Gastrocnemius medialis (tissue), 4 donors: Measurements from ENCODE around the gene XDH. TPM values are rescaled to one million over a fixed set of nuclear protein-coding genes. Genes with fewer than 3 reads are reported as not detected.

Source experiments
- ATAC-seq, 2 donors: fragments of 150-250 bp; one replicate each; pipeline ENCODE4 v1.9.1; 2016
- DNase-seq, 2 donors: peaks; one replicate each; pipeline ENCODE4 v3.0.0-alpha.2; 2019
- H3K27ac ChIP-seq, 4 donors: fragments of 200-600 bp; sonication (generic); 1 replicate in 1 of 4; 2 replicates in 3 of 4; pipeline ENCODE4 v1.5.1; 2016 to 2018; ENCODE audit warnings: mild to moderate bottlenecking in 2 of 4, moderate library complexity in 1 of 4
- H3K27me3 ChIP-seq, 3 donors: fragments of 200-600 bp; sonication (generic) in 2 of 3; 1 replicate in 1 of 3; 2 replicates in 2 of 3; pipeline versions ENCODE4 v1.5.1 to v1.6.0; 2016 to 2019; ENCODE audit warnings: mild to moderate bottlenecking in 1 of 3, moderate library complexity in 1 of 3
- H3K36me3 ChIP-seq, 2 donors: fragments of 200-600 bp; sonication (generic) in 1 of 2; one replicate each; pipeline ENCODE4 v1.5.1; 2017 to 2018
- H3K4me1 ChIP-seq, 2 donors: fragments of 200-600 bp; sonication (generic) in 1 of 2; one replicate each; pipeline ENCODE4 v1.5.1; 2016 to 2017; ENCODE audit warnings: mild to moderate bottlenecking in 2 of 2
- H3K4me3 ChIP-seq, 4 donors: fragments of 200-600 bp; sonication (generic) in 3 of 4; 1 replicate in 1 of 4; 2 replicates in 3 of 4; pipeline ENCODE4 v1.5.1; 2016 to 2019; ENCODE audit warnings: mild to moderate bottlenecking in 2 of 4
- H3K9me3 ChIP-seq, 3 donors: fragments of 200-600 bp; sonication (generic) in 2 of 3; 1 replicate in 1 of 3; 2 replicates in 2 of 3; pipeline ENCODE4 v1.5.1; 2016 to 2019
- POLR2A ChIP-seq, 2 donors: fragments of 450-650 bp; IDR thresholded peaks; one replicate each; pipeline ENCODE4 v1.6.1; 2017; ENCODE audit warnings: antibody characterized with exemption in 2 of 2, mild to moderate bottlenecking in 2 of 2, moderate library complexity in 2 of 2
- in situ Hi-C, 4 donors: fragments of 200-750 bp; cut with MboI; loops; one replicate each; pipeline versions ENCODE4 v1.15.0 to v1.8.0; 2017; ENCODE audit warnings: low sequenced_read_pairs in 4 of 4
- intact Hi-C: fragments of 100-400 bp; cut with DNase I; formaldehyde crosslinking; loops from one replicate; pipeline ENCODE4 v1.15.1; 2023; ENCODE audit warnings: low total_unique reads
- total RNA-seq, 4 donors: library from RNA; depleted of rRNA; stranded (reverse); fragments of >200 nt; gene quantifications; one replicate each; pipeline versions ENCODE4 v1.1.0 to v1.2.3, GENCODE V29; 2016
- TF ChIP-seq, protein P1 (sequence below), 5 experiments: fragments of 450-650 bp in 3 of 5; fragments of 200-600 bp in 2 of 5; sonication (generic) in 2 of 5; IDR thresholded peaks in 4 of 5; conservative IDR thresholded peaks in 1 of 5; 1 replicate in 4 of 5; 2 replicates in 1 of 5; pipeline ENCODE4 v1.5.1; 2016 to 2019; ENCODE audit warnings: antibody characterized with exemption in 5 of 5, mild to moderate bottlenecking in 3 of 5, moderate library complexity in 3 of 5

The XDH gene
- total RNA-seq, 4 donors from 2014 or later = 0.05 to 0.29 (median 0.07) TPM; not detected in 1

DNA sequence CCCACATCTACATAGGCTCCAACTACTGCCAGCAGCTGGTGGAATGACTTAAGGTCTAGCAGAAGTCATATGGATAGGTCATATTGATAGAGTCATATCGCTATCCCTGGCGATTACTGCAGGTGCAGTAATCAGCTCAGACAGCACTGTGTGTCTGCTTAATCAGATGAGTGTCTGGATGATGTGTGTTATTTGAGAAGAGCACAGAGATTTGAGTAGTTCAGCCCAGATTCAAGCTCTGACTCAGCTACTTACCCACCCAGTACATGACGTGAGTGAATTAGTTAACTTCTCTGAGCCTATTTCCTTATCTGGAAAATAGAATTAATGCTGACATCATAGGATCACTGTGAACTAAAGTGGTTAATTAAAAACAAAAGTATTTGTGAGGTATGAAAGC is 101.6 kb downstream of the XDH start:
- ATAC-seq (no peak), DNase-seq (no peak)
- no peaks in the 10 kb centered on the region for H3K27me3 ChIP-seq
- H3K9me3 ChIP-seq = no peaks in the 10 kb centered on the region
- H3K27ac ChIP-seq = no peak overlapping the region
- TF ChIP-seq, protein P1, sequence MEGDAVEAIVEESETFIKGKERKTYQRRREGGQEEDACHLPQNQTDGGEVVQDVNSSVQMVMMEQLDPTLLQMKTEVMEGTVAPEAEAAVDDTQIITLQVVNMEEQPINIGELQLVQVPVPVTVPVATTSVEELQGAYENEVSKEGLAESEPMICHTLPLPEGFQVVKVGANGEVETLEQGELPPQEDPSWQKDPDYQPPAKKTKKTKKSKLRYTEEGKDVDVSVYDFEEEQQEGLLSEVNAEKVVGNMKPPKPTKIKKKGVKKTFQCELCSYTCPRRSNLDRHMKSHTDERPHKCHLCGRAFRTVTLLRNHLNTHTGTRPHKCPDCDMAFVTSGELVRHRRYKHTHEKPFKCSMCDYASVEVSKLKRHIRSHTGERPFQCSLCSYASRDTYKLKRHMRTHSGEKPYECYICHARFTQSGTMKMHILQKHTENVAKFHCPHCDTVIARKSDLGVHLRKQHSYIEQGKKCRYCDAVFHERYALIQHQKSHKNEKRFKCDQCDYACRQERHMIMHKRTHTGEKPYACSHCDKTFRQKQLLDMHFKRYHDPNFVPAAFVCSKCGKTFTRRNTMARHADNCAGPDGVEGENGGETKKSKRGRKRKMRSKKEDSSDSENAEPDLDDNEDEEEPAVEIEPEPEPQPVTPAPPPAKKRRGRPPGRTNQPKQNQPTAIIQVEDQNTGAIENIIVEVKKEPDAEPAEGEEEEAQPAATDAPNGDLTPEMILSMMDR (IDR thresholded peaks at IDR 0.05 in 4 of 5, conservative IDR thresholded peaks at IDR 0.05 in 1 of 5) = no peak
- no peak for TF ChIP-seq POLR2A (IDR thresholded peaks at IDR 0.05)
- H3K4me1 ChIP-seq = no peaks in the 10 kb centered on the region
- intact Hi-C loops (no loop called here), in situ Hi-C loops (no loop called here)
- H3K36me3 ChIP-seq = no peaks in the 10 kb centered on the region
- no peak overlapping the region for H3K4me3 ChIP-seq

DNA sequence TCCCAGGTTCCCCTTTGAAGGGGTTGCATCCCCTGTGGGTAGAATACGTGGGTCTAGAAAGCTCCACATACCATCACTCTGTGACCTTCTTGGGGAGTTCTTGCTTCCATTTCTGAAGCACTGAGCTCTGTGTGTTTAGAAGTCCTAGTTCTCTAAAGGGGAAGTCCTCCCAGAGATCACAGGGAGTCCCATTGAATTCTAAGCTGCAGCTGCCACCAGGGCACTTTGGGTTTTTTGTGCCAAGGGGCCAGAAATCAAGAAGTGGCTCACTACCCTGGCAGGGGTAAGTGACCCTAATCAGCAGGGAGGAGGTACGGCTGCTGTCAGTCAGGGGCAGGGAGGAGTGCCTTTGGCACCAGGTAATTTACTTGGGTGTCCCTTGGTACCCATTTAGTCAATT is 109.7 kb downstream of the XDH start:
- intact Hi-C loops (no loop called here), in situ Hi-C loops (no loop called here)
- Histone ChIP-seq H3K9me3 (no peaks in the 10 kb centered on the region), H3K27ac (no peak overlapping the region), H3K4me3 (no peak overlapping the region), H3K27me3 (no peaks in the 10 kb centered on the region), H3K4me1 (no peaks in the 10 kb centered on the region), H3K36me3 (no peaks in the 10 kb centered on the region)
- TF ChIP-seq, protein P1 (IDR thresholded peaks at IDR 0.05 in 4 of 5, conservative IDR thresholded peaks at IDR 0.05 in 1 of 5) = no peak
- no peak for TF ChIP-seq POLR2A (IDR thresholded peaks at IDR 0.05)
- no peak for ATAC-seq
- DNase-seq = no peak

DNA sequence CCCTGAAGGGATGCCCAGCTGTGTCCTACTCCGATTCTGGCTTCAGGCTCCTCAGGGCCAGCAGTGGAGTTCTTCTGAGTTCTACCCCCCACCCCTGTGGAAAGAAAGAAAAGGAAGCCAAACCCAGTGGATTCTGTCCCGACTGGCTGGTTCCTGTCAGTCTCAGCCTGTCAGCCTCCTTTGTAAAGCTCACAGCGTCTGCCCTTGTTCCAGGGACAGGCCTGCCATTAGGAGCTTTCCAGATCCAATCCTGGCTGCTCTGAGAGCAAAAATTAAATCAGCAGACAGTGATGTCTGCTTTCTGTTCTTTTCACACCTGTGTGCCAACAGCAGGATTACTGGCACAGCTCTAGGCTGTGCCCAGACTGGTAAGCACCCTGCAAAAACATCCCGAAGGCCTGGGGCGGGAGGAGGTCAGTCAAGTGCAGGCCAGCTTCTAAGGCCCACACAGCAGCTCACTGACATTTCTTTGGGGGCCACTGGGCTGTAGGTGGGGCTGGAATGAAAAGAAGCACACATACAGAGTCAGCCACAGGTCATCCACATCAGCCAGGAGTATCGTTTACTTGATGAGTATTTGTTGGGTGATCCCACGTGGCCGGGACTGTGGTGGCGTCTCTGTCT is 111.5 kb downstream of the XDH start:
- no peak overlapping the region for H3K4me3 ChIP-seq
- H3K27ac ChIP-seq = no peak overlapping the region
- peaks cover 0 to under 1% of the 10 kb centered on the region in 2 donors for H3K4me1 ChIP-seq
- no peaks in the 10 kb centered on the region for H3K36me3 ChIP-seq
- in situ Hi-C loops = no loop called here
- no peaks in the 10 kb centered on the region for H3K9me3 ChIP-seq
- intact Hi-C loops = no loop called here
- ATAC-seq (no peak), DNase-seq (no peak)
- no peak for TF ChIP-seq POLR2A (IDR thresholded peaks at IDR 0.05)
- TF ChIP-seq, protein P1 (IDR thresholded peaks at IDR 0.05 in 4 of 5, conservative IDR thresholded peaks at IDR 0.05 in 1 of 5) = no peak
- H3K27me3 ChIP-seq = no peaks in the 10 kb centered on the region

DNA sequence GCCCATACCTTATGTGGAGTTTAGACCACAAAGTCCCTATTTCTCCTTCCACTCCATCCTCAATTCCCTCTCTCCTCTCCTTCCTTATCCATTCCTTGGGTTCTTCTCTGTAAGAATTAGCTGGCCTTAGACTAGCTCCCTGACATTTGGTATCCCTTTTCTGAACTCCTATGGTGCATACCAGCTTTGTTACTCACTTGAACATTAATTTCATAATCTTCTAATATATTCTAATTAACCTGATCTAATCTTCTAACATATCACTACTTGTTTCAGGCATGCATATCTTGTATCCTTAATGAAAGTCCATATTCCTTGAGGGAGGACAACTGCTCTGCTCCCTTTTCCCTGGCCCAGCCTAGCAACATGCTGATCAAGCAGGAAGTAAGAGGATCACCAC is 114.2 kb downstream of the XDH start:
- no peak overlapping the region for H3K27ac ChIP-seq
- H3K9me3 ChIP-seq = no peaks in the 10 kb centered on the region
- H3K36me3 ChIP-seq = no peaks in the 10 kb centered on the region
- no peaks in the 10 kb centered on the region for H3K27me3 ChIP-seq
- no peak for TF ChIP-seq POLR2A (IDR thresholded peaks at IDR 0.05)
- TF ChIP-seq, protein P1 (IDR thresholded peaks at IDR 0.05 in 4 of 5, conservative IDR thresholded peaks at IDR 0.05 in 1 of 5) = no peak
- no peak overlapping the region for H3K4me3 ChIP-seq
- DNase-seq = no peak
- in situ Hi-C loops = no loop called here
- intact Hi-C loops = no loop called here
- H3K4me1 ChIP-seq = peaks cover 20 to 27% of the 10 kb centered on the region in 2 donors
- no peak for ATAC-seq

DNA sequence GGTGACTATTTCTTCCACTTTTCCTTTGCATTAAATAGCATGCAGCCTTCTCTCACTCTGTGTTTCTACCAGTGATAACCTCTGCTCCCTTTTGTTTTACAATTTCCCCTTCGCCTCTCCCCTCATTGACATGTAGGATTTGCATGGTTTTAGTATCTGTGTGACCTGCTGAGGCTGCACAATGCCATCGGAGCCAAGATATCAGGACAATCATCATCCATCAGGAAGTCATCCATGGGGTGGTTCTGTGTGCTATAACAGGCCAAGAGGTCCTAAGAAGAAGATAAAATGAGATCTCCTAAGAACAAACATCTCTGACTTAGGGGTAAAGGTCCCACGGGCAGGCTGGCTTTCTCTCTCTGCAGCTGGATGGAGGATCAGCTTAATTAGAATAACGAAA is 115.0 kb downstream of the XDH start:
- H3K4me3 ChIP-seq = no peak overlapping the region
- H3K36me3 ChIP-seq = no peaks in the 10 kb centered on the region
- no peaks in the 10 kb centered on the region for H3K27me3 ChIP-seq
- H3K4me1 ChIP-seq = peaks cover 21 to 27% of the 10 kb centered on the region in 2 donors
- DNase-seq (no peak), ATAC-seq (no peak)
- intact Hi-C loops (no loop called here), in situ Hi-C loops (no loop called here)
- H3K9me3 ChIP-seq = no peaks in the 10 kb centered on the region
- no peak overlapping the region for H3K27ac ChIP-seq
- TF ChIP-seq, protein P1 (IDR thresholded peaks at IDR 0.05 in 4 of 5, conservative IDR thresholded peaks at IDR 0.05 in 1 of 5) = no peak
- no peak for TF ChIP-seq POLR2A (IDR thresholded peaks at IDR 0.05)
